H9 (cell line): ENCODE data around the gene CASK. TPM values are rescaled to one million over a fixed set of nuclear protein-coding genes. Genes with fewer than 3 reads are reported as not detected.

Source experiments
- DNase-seq: peaks from one replicate; pipeline ENCODE4 v3.0.0-alpha.2; 2017
- H2AFZ ChIP-seq: one replicate; pipeline ENCODE4 v1.6.1; 2013; ENCODE audit warnings: mild to moderate bottlenecking, low read length, control low read depth, moderate library complexity
- H2AK5ac ChIP-seq: 2 replicates; pipeline ENCODE4 v1.6.1; 2013; ENCODE audit warnings: low read length, control low read depth, mixed read lengths; ENCODE audit not compliant: insufficient read length
- H2BK120ac ChIP-seq: one replicate; pipeline ENCODE4 v1.6.1; 2013; ENCODE audit warnings: low read depth, mild to moderate bottlenecking, low read length, control low read depth, inconsistent platforms; ENCODE audit not compliant: poor library complexity, severe bottlenecking
- H2BK12ac ChIP-seq: 2 replicates; pipeline ENCODE4 v1.6.1; 2013; ENCODE audit warnings: low read length, control low read depth, mixed read lengths, low read depth; ENCODE audit not compliant: insufficient read length
- H2BK15ac ChIP-seq: 2 replicates; pipeline ENCODE4 v1.6.1; 2013; ENCODE audit warnings: low read depth, low read length, control low read depth
- H2BK20ac ChIP-seq: one replicate; pipeline ENCODE4 v1.6.1; 2013; ENCODE audit warnings: low read depth, mild to moderate bottlenecking, low read length, control low read depth, inconsistent platforms; ENCODE audit not compliant: poor library complexity, severe bottlenecking
- H2BK5ac ChIP-seq: 2 replicates; pipeline ENCODE4 v1.6.1; 2013; ENCODE audit warnings: low read length, control low read depth, mixed read lengths; ENCODE audit not compliant: insufficient read length
- H3K14ac ChIP-seq: 2 replicates; pipeline ENCODE4 v1.6.1; 2013; ENCODE audit warnings: low read length, control low read depth; ENCODE audit not compliant: insufficient read depth
- H3K18ac ChIP-seq: 2 replicates; pipeline ENCODE4 v1.6.1; 2013; ENCODE audit warnings: low read depth, mild to moderate bottlenecking, mixed read lengths, low read length, control low read depth; ENCODE audit not compliant: insufficient read length
- H3K23ac ChIP-seq: 2 replicates; pipeline ENCODE4 v1.6.1; 2013; ENCODE audit warnings: low read length, control low read depth, mixed read lengths, low read depth; ENCODE audit not compliant: insufficient read length
- H3K23me2 ChIP-seq: 2 replicates; pipeline ENCODE4 v1.6.1; 2013; ENCODE audit warnings: low read depth, mild to moderate bottlenecking, mixed read lengths, low read length, control low read depth; ENCODE audit not compliant: insufficient read length, poor library complexity, severe bottlenecking
- H3K27ac ChIP-seq: 2 replicates; pipeline ENCODE4 v1.5.1; 2013; ENCODE audit warnings: low read length, control low read depth, mixed read lengths, low read depth; ENCODE audit not compliant: insufficient read length
- H3K27me3 ChIP-seq: 2 replicates; pipeline ENCODE4 v1.6.1; 2013; ENCODE audit warnings: low read length, control low read depth, inconsistent platforms; ENCODE audit not compliant: insufficient read depth
- H3K4ac ChIP-seq: 2 replicates; pipeline ENCODE4 v1.6.1; 2013; ENCODE audit warnings: low read depth, mild to moderate bottlenecking, control low read depth, inconsistent platforms, low read length, moderate library complexity
- H3K4me1 ChIP-seq: 2 replicates; pipeline ENCODE4 v1.6.1; 2013; ENCODE audit warnings: low read length, control low read depth, inconsistent platforms; ENCODE audit not compliant: insufficient read depth
- H3K4me2 ChIP-seq: 2 replicates; pipeline ENCODE4 v1.6.1; 2013; ENCODE audit warnings: low read length, control low read depth, mixed read lengths; ENCODE audit not compliant: insufficient read length, insufficient read depth
- H3K56ac ChIP-seq: 2 replicates; pipeline ENCODE4 v1.6.1; 2013; ENCODE audit warnings: low read depth, mild to moderate bottlenecking, mixed read lengths, low read length, control low read depth; ENCODE audit not compliant: insufficient read length
- H3K79me1 ChIP-seq: 2 replicates; pipeline ENCODE4 v1.6.1; 2013; ENCODE audit warnings: low read depth, mild to moderate bottlenecking, moderate library complexity, low read length, control low read depth, inconsistent platforms; ENCODE audit not compliant: insufficient read depth, poor library complexity, severe bottlenecking
- H3K79me2 ChIP-seq: 2 replicates; pipeline ENCODE4 v1.6.1; 2013; ENCODE audit warnings: low read length, control low read depth, inconsistent platforms; ENCODE audit not compliant: insufficient read depth
- H3K9ac ChIP-seq: 2 replicates; pipeline ENCODE4 v1.6.1; 2013; ENCODE audit warnings: low read length, control low read depth, mixed read lengths; ENCODE audit not compliant: insufficient read length; ENCODE audit errors: extremely low read depth
- H3K9me3 ChIP-seq: one replicate; pipeline ENCODE4 v1.6.1; 2013; ENCODE audit warnings: low read depth, low read length, inconsistent platforms; ENCODE audit not compliant: control insufficient read depth
- H3T11ph ChIP-seq: one replicate; pipeline ENCODE4 v1.6.1; 2013; ENCODE audit warnings: mild to moderate bottlenecking, low read length, control low read depth, inconsistent platforms
- H4K20me1 ChIP-seq: one replicate; pipeline ENCODE4 v1.6.1; 2013; ENCODE audit not compliant: control insufficient read depth, insufficient read length, insufficient read depth
- H4K5ac ChIP-seq: 2 replicates; pipeline ENCODE4 v1.6.1; 2013; ENCODE audit warnings: low read depth, mild to moderate bottlenecking, mixed read lengths, low read length, control low read depth; ENCODE audit not compliant: insufficient read length
- H4K8ac ChIP-seq: replicated peaks from 2 replicates; pipeline ENCODE4 v1.6.1; 2013; ENCODE audit warnings: low read length, control low read depth, mixed read lengths, low read depth; ENCODE audit not compliant: insufficient read length
- H4K91ac ChIP-seq: 2 replicates; pipeline ENCODE4 v1.6.1; 2013; ENCODE audit warnings: low read depth, mild to moderate bottlenecking, moderate library complexity, mixed read lengths, low read length, control low read depth; ENCODE audit not compliant: insufficient read length
- H3K27ac Mint-ChIP-seq, 3 experiments: 2 replicates in 2 of 3; 3 replicates in 1 of 3; pipeline ENCODE4 v1.8.0; 2020 to 2021; ENCODE audit warnings: mixed read lengths in 3 of 3, mild to moderate bottlenecking in 1 of 3, moderate library complexity in 1 of 3
- H3K27me3 Mint-ChIP-seq: 2 replicates; pipeline ENCODE4 v1.8.0; 2021; ENCODE audit warnings: low read depth, mild to moderate bottlenecking, moderate library complexity, mixed read lengths
- H3K36me3 Mint-ChIP-seq, 3 experiments: 2 replicates in 2 of 3; 3 replicates in 1 of 3; pipeline ENCODE4 v1.8.0; 2020 to 2021; ENCODE audit warnings: low read depth in 3 of 3, mixed read lengths in 3 of 3; ENCODE audit not compliant: insufficient read depth in 1 of 3
- H3K4me1 Mint-ChIP-seq, 2 experiments: 2 replicates each; pipeline ENCODE4 v1.8.0; 2020; ENCODE audit warnings: mixed read lengths in 2 of 2
- H3K4me3 Mint-ChIP-seq, 2 experiments: 2 replicates in 1 of 2; 3 replicates in 1 of 2; pipeline ENCODE4 v1.8.0; 2020 to 2021; ENCODE audit warnings: mild to moderate bottlenecking in 2 of 2, mixed read lengths in 2 of 2, moderate library complexity in 1 of 2
- H3K9me3 Mint-ChIP-seq, 2 experiments: 2 replicates in 1 of 2; 3 replicates in 1 of 2; pipeline ENCODE4 v1.8.0; 2020; ENCODE audit warnings: mild to moderate bottlenecking in 2 of 2, mixed read lengths in 2 of 2, moderate library complexity in 1 of 2
- WGBS: extraction: QIAGEN DNeasy Blood & Tissue Kit; methylation state at CpG from one replicate; pipeline ENCODE4 v1.1.7; 2013; ENCODE audit warnings: missing lambda C conversion rate, low lambda C conversion rate, mixed read lengths; ENCODE audit not compliant: insufficient read length; ENCODE audit errors: extremely low coverage; 5-methylcytosine and 5-hydroxymethylcytosine counted together
- total RNA-seq: library from RNA; stranded (reverse); gene quantifications from 2 replicates; pipeline ENCODE4 v1.2.1, GENCODE V29; 2021
- TF ChIP-seq, protein P1 (sequence below): fragments of 200-600 bp; sonication (generic); conservative IDR thresholded peaks from 3 replicates; pipeline ENCODE4 v1.8.0; 2021; ENCODE audit warnings: antibody characterized with exemption, mild to moderate bottlenecking

The CASK gene
- total RNA-seq, 1 experiment from 2014 or later: 44.1 TPM

DNA sequence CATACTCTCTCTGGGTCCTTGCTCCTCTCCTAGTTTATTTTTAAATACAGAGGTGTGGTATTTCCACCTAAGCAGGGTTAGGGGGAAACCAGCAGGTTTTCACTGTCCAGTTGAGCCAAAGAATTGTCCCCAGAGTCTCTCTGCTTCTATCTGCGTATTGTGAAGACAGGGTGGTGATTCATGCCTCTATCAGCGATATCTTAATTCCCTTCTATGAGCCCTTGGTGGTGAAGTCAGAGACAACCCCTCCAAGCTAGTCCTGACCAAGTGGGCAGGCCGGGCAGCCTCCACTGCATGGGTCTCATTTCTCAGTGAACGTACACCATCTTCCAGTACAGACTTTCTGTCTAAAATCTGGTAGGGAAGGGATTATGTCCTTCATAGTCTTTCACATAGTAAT, 335.1 kb downstream of the CASK start:
- H4K20me1 ChIP-seq: no peaks in the 10 kb centered on the region
- H3K79me2 ChIP-seq: no peaks in the 10 kb centered on the region
- no peak overlapping the region for H2BK12ac ChIP-seq
- WGBS: no CpG with 5 or more reads among the region's 4 CpGs
- no peaks in the 10 kb centered on the region for H3K27me3 ChIP-seq
- Mint-ChIP-seq H3K9me3 (peaks cover 31 to 33% of the 10 kb centered on the region in 2 experiments), H3K4me1 (peaks cover 9 to 10% of the 10 kb centered on the region in 2 experiments), H3K36me3 (peaks cover 5 to 8% (median 7%) of the 10 kb centered on the region in 3 experiments), H3K4me3 (no peak overlapping the region), H3K27me3 (no peaks in the 10 kb centered on the region), H3K27ac (peak overlapping the region in 2 of 3 experiments; percentile 24 to 62; a peak in 1 of 7 replicates)
- H3K79me1 ChIP-seq: no peaks in the 10 kb centered on the region
- H3K56ac ChIP-seq: no peak overlapping the region
- no peak overlapping the region for H3K4ac ChIP-seq
- H3K27ac ChIP-seq: no peak overlapping the region
- TF ChIP-seq, protein P1, sequence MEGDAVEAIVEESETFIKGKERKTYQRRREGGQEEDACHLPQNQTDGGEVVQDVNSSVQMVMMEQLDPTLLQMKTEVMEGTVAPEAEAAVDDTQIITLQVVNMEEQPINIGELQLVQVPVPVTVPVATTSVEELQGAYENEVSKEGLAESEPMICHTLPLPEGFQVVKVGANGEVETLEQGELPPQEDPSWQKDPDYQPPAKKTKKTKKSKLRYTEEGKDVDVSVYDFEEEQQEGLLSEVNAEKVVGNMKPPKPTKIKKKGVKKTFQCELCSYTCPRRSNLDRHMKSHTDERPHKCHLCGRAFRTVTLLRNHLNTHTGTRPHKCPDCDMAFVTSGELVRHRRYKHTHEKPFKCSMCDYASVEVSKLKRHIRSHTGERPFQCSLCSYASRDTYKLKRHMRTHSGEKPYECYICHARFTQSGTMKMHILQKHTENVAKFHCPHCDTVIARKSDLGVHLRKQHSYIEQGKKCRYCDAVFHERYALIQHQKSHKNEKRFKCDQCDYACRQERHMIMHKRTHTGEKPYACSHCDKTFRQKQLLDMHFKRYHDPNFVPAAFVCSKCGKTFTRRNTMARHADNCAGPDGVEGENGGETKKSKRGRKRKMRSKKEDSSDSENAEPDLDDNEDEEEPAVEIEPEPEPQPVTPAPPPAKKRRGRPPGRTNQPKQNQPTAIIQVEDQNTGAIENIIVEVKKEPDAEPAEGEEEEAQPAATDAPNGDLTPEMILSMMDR: no peak
- H4K8ac ChIP-seq: no peak overlapping the region
- no peak overlapping the region for H3K23ac ChIP-seq
- no peak overlapping the region for H2AFZ ChIP-seq
- H2BK5ac ChIP-seq: no peak overlapping the region
- no peak overlapping the region for H2AK5ac ChIP-seq
- no peak overlapping the region for H2BK15ac ChIP-seq
- H3K14ac ChIP-seq: no peak overlapping the region
- no peak overlapping the region for H3K18ac ChIP-seq
- no peaks in the 10 kb centered on the region for H3K9me3 ChIP-seq
- no peak overlapping the region for H3T11ph ChIP-seq
- no peak overlapping the region for H4K5ac ChIP-seq
- no peak overlapping the region for H2BK20ac ChIP-seq
- H3K23me2 ChIP-seq: no peaks in the 10 kb centered on the region
- peaks cover 8% of the 10 kb centered on the region for H3K4me1 ChIP-seq
- H3K4me2 ChIP-seq: no peak overlapping the region
- DNase-seq: no peak
- H4K91ac ChIP-seq: no peak overlapping the region
- no peak overlapping the region for H2BK120ac ChIP-seq
- H3K9ac ChIP-seq: no peak overlapping the region
